Parathyroid adenoma (tissue), 2 donors: ENCODE results near the gene ALDH8A1.

ENCODE experiments used
- H2AFZ ChIP-seq: fragments of 300-600 bp; sonication (generic); one replicate; pipeline ENCODE4 v1.7.0; 2017; ENCODE audit warnings: antibody characterized with exemption, mild to moderate bottlenecking
- H3K27ac ChIP-seq: fragments of 300-600 bp; sonication (generic); one replicate; pipeline ENCODE4 v1.7.0; 2017
- H3K27me3 ChIP-seq: fragments of 300-600 bp; sonication (generic); one replicate; pipeline ENCODE4 v1.7.0; 2017; ENCODE audit warnings: low read length; ENCODE audit not compliant: control insufficient read depth, insufficient read depth
- H3K36me3 ChIP-seq: fragments of 300-600 bp; sonication (generic); one replicate; pipeline ENCODE4 v1.7.0; 2017; ENCODE audit warnings: low read length; ENCODE audit not compliant: control insufficient read depth, insufficient read depth
- H3K4me1 ChIP-seq: fragments of 300-600 bp; sonication (generic); one replicate; pipeline ENCODE4 v1.7.0; 2017; ENCODE audit warnings: control low read depth
- H3K4me2 ChIP-seq: fragments of 300-600 bp; sonication (generic); one replicate; pipeline ENCODE4 v1.7.0; 2017; ENCODE audit warnings: low read length
- H3K4me3 ChIP-seq: fragments of 300-600 bp; sonication (generic); one replicate; pipeline ENCODE4 v1.7.0; 2017; ENCODE audit warnings: low read depth, low read length
- H3K79me2 ChIP-seq: fragments of 300-600 bp; sonication (generic); one replicate; pipeline ENCODE4 v1.7.0; 2017; ENCODE audit warnings: control low read depth
- H3K9ac ChIP-seq: fragments of 300-600 bp; sonication (generic); one replicate; pipeline ENCODE4 v1.7.0; 2017; ENCODE audit warnings: mild to moderate bottlenecking
- H3K9me3 ChIP-seq: fragments of 300-600 bp; sonication (generic); one replicate; pipeline ENCODE4 v1.7.0; 2017; ENCODE audit warnings: low read length; ENCODE audit not compliant: control insufficient read depth
- TF ChIP-seq, protein P1 (sequence below): fragments of 300-600 bp; sonication (generic); IDR thresholded peaks from one replicate; pipeline ENCODE4 v1.7.0; 2017; ENCODE audit warnings: antibody characterized with exemption, mild to moderate bottlenecking
- donor health status: primary hyperparathyroidism.

The ALDH8A1 gene

DNA sequence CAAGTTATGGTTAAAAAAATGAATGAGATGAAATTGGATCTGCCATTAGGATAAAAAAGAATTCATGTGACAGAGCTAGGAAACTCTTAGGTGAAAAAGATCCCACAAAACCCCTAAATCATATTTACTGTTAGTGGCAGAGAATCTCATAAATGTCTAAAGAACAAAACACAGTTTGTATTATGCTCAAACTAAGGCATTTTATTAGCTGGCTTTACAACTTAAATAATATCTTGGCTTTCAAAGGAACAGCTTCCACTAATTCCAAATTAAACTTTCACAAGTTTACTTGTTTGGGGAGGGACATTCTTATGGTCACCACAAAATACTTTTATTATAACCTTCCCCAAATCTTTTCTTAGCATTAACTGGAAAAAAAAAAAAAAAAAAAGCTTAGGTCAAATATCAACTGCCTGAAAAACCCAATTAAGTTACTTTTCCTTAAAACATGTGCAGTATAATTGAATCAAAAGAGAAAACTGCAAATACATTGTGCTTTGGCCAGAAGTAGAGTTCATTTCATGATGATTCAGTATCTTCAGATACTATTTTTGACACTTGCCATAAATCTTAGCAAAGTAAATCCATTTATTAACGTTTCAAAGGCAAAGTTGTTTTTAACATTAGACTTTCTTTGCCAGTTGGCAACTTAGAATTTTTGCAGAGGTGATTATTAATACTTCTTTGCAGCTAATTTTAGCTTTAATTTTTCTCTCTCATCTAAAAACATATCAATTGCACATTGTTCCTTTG is 14.7 kb upstream of the ALDH8A1 start:
- Histone ChIP-seq H3K36me3 (no peaks in the 10 kb centered on the region), H3K4me1 (no peaks in the 10 kb centered on the region), H3K4me3 (no peak overlapping the region), H2AFZ (no peak overlapping the region), H3K27me3 (no peaks in the 10 kb centered on the region), H3K27ac (no peak overlapping the region), H3K79me2 (no peaks in the 10 kb centered on the region), H3K4me2 (no peak overlapping the region), H3K9ac (no peak overlapping the region), H3K9me3 (no peaks in the 10 kb centered on the region)
- TF ChIP-seq, protein P1, sequence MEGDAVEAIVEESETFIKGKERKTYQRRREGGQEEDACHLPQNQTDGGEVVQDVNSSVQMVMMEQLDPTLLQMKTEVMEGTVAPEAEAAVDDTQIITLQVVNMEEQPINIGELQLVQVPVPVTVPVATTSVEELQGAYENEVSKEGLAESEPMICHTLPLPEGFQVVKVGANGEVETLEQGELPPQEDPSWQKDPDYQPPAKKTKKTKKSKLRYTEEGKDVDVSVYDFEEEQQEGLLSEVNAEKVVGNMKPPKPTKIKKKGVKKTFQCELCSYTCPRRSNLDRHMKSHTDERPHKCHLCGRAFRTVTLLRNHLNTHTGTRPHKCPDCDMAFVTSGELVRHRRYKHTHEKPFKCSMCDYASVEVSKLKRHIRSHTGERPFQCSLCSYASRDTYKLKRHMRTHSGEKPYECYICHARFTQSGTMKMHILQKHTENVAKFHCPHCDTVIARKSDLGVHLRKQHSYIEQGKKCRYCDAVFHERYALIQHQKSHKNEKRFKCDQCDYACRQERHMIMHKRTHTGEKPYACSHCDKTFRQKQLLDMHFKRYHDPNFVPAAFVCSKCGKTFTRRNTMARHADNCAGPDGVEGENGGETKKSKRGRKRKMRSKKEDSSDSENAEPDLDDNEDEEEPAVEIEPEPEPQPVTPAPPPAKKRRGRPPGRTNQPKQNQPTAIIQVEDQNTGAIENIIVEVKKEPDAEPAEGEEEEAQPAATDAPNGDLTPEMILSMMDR: no peak

DNA sequence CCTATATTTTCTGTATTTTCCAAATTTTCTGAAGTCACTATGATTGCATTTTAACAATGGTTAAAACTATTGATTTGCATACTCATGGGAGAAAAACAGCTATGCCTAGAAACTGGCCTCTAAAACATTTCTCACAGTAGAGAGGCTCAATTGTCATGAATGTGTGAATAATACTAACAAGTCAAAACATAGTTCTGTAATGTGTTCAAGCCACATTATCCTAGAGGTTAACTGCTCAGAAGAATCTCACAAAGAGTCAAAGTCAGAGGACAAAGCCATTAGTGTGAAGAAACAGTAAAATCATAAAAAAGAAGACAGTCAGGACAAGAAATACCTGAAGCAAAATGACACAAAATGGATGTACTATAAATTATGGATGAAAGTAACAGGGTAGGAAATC is 12.5 kb upstream of the ALDH8A1 start:
- no peaks in the 10 kb centered on the region for H3K36me3 ChIP-seq
- H2AFZ ChIP-seq: no peak overlapping the region
- H3K4me3 ChIP-seq: no peak overlapping the region
- no peaks in the 10 kb centered on the region for H3K79me2 ChIP-seq
- H3K4me1 ChIP-seq: no peaks in the 10 kb centered on the region
- H3K27ac ChIP-seq: no peak overlapping the region
- no peaks in the 10 kb centered on the region for H3K27me3 ChIP-seq
- H3K9me3 ChIP-seq: no peaks in the 10 kb centered on the region
- no peak overlapping the region for H3K4me2 ChIP-seq
- TF ChIP-seq, protein P1: no peak
- no peak overlapping the region for H3K9ac ChIP-seq

DNA sequence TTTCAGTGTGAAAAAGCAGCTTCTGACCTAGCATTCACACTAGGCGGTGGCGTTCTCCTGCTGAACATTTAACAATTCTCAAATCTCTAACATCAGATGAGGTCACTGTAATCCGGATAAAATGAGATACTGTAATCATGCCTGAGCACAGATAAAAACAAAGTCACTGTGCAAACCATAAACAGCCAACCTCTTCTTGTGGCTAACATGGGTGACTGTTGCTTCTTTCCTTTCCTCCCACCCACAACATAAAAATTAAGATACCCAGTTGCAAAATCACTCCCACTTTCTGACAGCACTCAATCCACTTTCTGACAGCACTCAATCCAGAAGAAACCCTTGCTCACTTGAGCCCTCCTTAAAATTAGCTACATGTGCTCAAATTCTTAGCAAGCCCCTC is 11.5 kb upstream of the ALDH8A1 start:
- Histone ChIP-seq H3K36me3 (no peaks in the 10 kb centered on the region), H2AFZ (no peak overlapping the region), H3K9me3 (no peaks in the 10 kb centered on the region), H3K9ac (no peak overlapping the region), H3K4me3 (no peak overlapping the region), H3K4me1 (no peaks in the 10 kb centered on the region), H3K4me2 (no peak overlapping the region), H3K79me2 (no peaks in the 10 kb centered on the region), H3K27ac (no peak overlapping the region), H3K27me3 (no peaks in the 10 kb centered on the region)
- TF ChIP-seq, protein P1: no peak

DNA sequence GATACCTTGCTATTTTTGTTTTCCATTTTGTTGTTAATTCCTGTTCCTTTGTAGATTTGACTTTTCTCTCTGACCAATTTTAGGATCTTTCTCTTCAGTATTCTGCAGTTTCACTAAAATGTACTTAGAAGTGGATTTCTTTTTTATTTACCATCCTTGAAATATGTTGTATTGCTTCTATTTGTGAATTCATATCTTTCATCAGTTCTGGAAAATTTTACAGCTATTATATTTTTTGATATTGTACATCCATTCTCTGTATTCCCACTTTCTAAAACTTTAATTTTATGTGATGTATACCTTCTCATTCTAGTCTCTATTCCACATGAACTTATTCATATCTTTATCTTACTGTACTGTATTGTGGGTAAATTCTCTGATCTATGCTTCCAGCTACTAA is 9.7 kb upstream of the ALDH8A1 start:
- Histone ChIP-seq H3K27me3 (no peaks in the 10 kb centered on the region), H3K4me2 (no peak overlapping the region), H3K27ac (no peak overlapping the region), H3K4me3 (no peak overlapping the region), H3K79me2 (no peaks in the 10 kb centered on the region), H3K4me1 (peaks cover 2% of the 10 kb centered on the region), H3K36me3 (no peaks in the 10 kb centered on the region), H2AFZ (no peak overlapping the region), H3K9ac (no peak overlapping the region), H3K9me3 (no peaks in the 10 kb centered on the region)
- TF ChIP-seq, protein P1: no peak

DNA sequence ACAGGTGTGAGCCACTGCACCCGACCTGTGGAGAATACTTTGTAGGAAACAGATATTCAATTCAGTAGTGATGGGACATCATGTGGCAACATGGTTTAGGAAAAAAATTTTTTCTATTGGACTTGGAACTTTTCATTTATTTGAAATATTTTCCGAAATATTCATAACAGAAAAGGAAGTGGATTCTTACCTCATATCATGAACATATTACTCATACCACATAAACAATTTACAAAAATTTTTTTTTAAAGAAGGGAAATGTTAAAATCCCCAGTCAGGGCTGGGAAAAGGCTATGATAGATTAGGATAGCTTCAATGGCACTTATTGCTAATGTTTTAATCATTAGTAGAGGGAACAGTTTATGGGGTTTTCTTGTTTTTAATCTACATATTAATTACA is 6.8 kb upstream of the ALDH8A1 start:
- Histone ChIP-seq H3K27ac (no peak overlapping the region), H3K36me3 (no peaks in the 10 kb centered on the region), H3K4me3 (no peak overlapping the region), H3K79me2 (no peaks in the 10 kb centered on the region), H3K9me3 (no peaks in the 10 kb centered on the region), H2AFZ (no peak overlapping the region), H3K9ac (no peak overlapping the region), H3K27me3 (no peaks in the 10 kb centered on the region), H3K4me2 (no peak overlapping the region), H3K4me1 (peaks cover 3% of the 10 kb centered on the region)
- TF ChIP-seq, protein P1: no peak
